WTC11 (cell line): ENCODE results near the gene RHOT2.

Source experiments
- TCF7 ChIP-seq: sonication (generic); formaldehyde crosslinking; IDR thresholded peaks from 2 replicates; pipeline ENCODE4 v1.8.0; 2022; ENCODE audit warnings: mild to moderate bottlenecking, low read depth, missing genetic modification reagents, moderate library complexity
- TF ChIP-seq, protein P1 (sequence below): fragments of 200-600 bp; IDR thresholded peaks from 2 replicates; pipeline ENCODE4 v1.8.0; 2022; ENCODE audit warnings: antibody characterized with exemption

DNA sequence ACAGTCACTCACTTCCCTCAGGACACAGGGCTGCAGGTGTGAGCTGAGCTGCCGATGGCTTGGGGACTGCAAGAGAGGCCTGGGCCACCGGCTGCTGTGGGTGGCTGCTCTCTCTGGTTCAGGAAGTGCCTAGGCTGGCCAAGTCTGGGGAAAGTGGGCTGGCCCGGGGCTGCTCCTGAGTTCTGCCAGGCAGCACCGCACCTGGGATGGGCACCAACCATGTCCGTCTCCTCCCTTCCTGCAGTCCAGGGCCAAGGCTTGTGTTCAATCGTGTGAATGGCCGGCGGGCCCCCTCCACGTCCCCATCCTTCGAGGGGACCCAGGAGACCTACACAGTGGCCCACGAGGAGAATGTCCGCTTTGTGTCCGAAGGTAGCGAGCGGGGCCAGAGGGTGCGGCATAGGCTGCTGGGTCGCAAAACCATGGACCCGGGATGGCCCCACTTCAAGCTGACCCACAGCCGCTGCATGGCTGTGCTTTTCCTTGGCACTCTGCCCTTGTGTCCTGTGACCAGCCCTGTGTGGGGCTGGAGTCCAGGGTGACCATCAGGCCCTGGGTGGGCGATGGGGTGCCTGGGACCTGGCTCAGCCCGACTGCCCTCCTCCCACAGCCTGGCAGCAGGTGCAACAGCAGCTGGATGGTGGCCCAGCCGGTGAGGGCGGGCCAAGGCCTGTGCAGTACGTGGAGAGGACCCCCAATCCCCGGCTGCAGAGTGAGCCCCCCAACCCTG lies 20.6 kb upstream of the RHOT2 start:
- TF ChIP-seq, protein P1, sequence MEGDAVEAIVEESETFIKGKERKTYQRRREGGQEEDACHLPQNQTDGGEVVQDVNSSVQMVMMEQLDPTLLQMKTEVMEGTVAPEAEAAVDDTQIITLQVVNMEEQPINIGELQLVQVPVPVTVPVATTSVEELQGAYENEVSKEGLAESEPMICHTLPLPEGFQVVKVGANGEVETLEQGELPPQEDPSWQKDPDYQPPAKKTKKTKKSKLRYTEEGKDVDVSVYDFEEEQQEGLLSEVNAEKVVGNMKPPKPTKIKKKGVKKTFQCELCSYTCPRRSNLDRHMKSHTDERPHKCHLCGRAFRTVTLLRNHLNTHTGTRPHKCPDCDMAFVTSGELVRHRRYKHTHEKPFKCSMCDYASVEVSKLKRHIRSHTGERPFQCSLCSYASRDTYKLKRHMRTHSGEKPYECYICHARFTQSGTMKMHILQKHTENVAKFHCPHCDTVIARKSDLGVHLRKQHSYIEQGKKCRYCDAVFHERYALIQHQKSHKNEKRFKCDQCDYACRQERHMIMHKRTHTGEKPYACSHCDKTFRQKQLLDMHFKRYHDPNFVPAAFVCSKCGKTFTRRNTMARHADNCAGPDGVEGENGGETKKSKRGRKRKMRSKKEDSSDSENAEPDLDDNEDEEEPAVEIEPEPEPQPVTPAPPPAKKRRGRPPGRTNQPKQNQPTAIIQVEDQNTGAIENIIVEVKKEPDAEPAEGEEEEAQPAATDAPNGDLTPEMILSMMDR, result no peak
- TF ChIP-seq TCF7 (CRISPR knock-in tag), result no peak
